GM19468 (cell line): ENCODE results near the gene C19orf53.
"Not testable (repeated sequence)": the region's sequence is repeated elsewhere in the genome, so short reads cannot be mapped to it uniquely, and the experiment has no call there.

Experiments used
- ATAC-seq: cut with Tn5 transposase; IDR thresholded peaks from one replicate; pipeline ENCODE4 v1.9.1; 2021; ENCODE audit warnings: mild to moderate bottlenecking, moderate library complexity, moderate number of reproducible peaks; ENCODE audit not compliant: unreplicated experiment; ENCODE audit errors: extremely low read depth

The C19orf53 gene

GRCh38 chr19:13762635-13763235, 11.5 kb upstream of the C19orf53 start:
- no peak for ATAC-seq

GRCh38 chr19:13763265-13763664, 11.0 kb upstream of the C19orf53 start:
- ATAC-seq = no peak

DNA sequence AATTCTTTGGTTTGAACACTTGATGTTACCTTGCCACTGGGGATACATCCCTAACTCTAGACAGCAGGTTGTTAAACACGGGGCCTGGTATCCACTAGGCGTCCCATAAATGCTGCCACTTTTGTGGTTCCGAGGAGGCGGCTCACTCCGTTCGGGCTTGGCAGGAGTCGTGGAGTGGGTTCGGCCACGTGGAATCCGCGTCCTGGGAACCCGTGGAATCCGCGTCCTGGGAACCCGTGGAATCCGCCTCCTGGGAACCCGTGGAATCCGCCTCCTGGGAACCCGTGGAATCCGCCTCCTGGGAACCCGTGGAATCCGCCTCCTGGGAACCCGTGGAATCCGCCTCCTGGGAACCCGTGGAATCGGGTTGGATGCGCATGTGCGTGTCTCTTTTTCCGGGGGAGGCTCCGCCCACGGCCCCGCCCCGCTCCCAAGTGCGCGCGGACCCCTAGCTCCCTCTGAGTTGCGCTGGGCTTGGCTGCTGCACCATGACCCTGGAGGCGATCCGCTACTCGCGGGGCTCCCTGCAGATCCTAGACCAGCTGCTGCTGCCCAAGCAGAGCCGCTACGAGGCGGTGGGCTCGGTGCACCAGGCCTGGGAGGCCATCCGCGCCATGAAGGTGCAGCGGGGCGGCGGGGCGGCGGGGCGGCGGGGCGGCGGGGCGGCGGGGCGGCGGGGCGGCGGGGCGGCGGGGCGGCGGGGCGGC, 10.0 kb upstream of the C19orf53 start, which contains the start of gene MRI1:
Gene MRI1, plus strand, starts transcription at position 422 of the 707 bp plus-strand sequence. Its CDS starts 67 bp downstream, at position 489.
- no peak for ATAC-seq

DNA sequence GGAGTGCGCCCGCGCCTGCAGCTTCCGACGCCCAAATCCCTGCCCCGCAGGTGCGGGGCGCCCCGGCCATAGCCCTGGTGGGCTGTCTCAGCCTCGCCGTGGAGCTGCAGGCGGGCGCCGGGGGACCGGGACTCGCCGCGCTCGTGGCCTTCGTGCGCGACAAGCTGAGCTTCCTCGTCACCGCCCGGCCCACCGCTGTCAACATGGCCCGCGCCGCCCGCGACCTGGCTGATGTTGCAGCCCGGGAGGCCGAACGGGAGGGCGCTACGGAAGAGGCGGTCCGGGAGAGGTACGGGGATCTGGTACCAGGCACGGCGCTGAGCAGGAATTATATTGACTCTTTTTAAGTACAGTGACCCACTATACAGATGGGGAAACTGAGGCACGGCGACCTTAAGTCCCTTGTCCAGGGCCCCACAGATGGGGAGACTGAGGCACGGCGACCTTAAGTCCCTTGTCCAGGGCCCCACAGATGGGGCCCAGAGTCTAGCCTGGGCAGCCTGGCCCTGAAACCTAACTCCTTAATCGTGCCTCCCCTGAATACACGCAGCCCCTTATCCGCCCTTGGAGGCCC, 9.3 kb upstream of the C19orf53 start:
- no peak for ATAC-seq

DNA sequence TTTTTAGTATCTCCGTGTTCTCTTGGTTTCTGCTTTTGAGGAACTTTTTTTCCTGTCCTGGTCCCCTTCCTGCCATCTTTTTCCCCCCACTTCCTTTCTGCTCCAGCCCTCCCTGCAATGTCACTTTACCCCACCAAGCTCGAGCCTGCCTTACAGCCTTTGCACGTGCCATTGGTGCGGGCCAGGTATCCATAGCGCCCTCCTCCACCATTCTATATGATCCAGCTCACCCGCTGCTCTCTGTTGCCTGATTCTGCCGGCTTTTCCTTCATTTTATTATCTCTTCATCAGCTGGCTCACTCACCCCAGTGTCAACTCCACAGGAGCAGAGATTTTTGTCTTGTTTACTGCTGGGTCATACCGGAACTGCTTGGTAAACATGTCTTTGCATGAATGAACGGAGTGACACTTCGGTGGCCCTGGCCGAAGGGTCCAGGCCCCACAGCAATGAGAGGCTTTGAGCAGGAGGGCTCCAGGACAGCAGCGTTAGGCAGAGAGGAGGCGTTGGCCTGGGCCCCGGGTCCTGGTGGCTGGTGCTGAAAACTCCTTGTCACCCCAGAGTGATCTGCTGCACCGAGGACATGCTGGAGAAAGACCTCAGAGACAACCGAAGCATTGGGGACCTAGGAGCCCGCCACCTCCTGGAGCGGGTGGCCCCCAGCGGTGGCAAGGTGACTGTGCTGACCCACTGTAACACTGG, 8.7 kb upstream of the C19orf53 start:
- ATAC-seq = no peak

DNA sequence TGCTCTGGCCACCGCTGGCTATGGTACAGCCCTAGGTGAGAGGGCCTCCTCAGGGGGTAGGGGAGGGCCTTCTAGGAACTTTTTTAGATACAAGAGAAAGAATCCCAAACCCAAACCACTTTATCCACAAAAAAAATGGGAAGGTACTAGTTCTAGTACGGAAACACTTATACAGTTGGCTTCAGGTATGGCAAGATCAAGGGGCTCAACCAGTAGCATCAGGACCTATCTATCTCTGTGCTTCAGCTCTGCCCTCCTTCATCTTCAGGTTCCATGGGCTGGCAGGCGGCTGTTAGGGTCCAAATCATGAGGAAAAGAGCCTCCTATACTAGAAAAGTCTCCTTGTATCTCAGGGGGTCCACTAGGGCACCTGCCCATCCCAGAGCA, 8.2 kb upstream of the C19orf53 start:
- no peak for ATAC-seq

DNA sequence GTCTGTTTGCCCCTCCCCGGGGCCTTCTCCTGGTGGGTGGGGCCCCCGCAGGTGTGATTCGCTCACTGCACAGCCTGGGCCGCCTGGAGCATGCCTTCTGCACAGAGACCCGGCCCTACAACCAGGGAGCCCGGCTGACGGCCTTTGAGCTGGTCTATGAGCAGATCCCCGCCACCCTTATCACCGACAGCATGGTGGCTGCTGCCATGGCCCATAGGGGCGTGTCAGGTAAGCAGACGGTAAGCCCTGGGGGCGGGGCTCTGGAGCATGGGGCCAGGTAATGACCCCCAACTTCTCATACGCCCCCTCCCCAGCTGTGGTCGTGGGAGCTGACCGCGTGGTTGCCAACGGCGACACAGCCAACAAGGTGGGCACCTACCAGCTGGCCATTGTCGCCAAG, 5.7 kb upstream of the C19orf53 start:
- ATAC-seq = no peak

- no peak for ATAC-seq
These were observed 4.1 kb upstream of the C19orf53 start for GRCh38 chr19:13770013-13770635.

DNA sequence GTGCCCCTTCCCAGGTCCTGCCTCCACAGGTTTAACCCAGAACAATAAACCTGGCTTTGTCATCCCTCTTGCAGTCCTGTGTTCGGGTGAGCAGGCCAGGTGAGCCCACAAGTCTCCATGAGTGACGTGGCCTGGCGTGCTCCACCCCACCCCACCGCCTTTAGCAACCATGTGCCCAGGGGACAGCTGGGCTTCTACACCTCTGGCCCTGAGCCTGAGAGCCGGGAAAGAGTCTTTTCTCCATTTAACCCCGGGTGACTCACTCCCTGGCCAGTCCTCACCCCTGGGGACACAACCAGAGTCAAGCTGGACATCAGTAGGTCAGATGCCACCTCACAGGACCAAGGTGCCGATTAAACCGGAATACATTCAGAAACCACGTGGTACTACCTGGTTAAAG, 4.1 kb downstream of the C19orf53 start:
- no peak for ATAC-seq

DNA sequence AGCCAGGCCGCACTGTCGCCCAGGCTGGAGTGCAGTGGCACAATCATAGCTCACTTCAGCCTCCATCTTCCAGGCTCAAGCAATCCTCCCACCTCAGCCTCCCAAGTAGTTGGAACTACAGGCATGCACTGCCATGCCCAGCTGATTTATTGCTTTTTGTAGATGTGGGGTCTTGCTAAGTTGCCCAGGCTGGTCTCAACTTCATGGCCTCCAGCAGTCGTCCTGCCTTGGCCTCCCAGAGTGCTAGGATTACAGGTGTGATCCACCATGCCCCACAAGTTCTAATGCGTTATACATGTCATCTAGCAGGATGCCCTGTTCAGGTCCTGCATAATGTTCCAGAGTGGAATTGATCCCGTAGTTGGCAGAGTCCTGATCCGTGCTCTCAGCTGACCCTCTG, 4.6 kb downstream of the C19orf53 start:
- no peak for ATAC-seq

DNA sequence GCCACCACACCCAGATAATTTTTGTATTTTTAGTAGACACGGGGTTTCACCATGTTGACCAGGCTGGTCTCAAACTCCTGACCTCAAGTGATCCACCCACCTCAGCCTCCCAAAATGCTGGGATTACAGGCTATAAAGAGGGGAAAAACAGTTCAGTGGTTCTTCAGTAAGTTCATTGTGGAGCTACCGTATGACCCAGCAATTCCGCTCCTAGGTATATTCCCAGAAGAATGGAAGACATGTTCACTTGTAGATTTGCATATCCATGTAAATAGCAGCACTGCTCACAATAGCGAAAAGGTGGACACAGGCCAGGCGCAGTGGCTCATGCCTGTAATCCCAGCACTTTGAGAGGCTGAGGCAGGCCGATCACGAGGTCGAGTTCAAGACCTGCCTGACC, 5.5 kb downstream of the C19orf53 start:
- ATAC-seq = not testable (repeated sequence)

DNA sequence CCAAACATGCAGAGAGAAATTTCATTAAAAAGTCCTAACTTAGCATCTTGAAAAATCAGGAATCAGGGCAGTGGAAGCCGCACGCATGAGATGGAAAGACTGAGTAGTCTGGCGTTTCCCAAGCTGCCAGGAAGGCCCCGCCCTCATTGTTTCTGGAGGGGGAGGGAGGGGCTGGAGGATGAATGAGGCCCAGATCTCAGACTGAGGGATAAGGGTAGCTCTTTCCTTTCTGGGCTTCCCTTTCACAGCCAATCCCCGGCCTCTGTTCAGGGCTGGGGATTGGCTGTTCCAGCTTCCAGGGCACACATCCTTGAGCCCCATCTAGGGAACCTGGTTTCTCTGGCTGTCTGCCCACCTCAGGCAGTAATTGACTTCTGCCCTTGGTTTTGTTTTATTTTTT, 7.3 kb downstream of the C19orf53 start:
- ATAC-seq = no peak

DNA sequence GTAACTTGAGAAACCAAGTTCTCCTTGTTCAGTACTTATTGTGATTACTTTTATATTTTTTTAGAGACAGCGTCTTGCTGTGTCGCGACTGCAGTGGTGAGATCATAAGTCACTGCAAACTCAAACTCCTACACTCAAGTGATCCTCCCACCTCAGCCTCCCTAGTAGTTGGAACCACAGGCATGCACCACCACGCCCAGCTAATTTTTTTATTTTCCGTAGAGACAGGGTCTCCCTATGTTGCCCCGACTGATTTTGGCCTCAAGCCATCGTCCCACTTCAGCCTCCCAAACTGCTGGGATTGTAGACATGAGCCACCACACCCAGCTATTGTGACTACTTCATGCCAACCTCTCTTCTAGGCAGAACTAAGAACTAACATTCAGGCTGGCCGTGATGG, 8.3 kb downstream of the C19orf53 start:
- no peak for ATAC-seq

- ATAC-seq = no peak
These were observed 9.6 kb downstream of the C19orf53 start for GRCh38 chr19:13783565-13784500.

DNA sequence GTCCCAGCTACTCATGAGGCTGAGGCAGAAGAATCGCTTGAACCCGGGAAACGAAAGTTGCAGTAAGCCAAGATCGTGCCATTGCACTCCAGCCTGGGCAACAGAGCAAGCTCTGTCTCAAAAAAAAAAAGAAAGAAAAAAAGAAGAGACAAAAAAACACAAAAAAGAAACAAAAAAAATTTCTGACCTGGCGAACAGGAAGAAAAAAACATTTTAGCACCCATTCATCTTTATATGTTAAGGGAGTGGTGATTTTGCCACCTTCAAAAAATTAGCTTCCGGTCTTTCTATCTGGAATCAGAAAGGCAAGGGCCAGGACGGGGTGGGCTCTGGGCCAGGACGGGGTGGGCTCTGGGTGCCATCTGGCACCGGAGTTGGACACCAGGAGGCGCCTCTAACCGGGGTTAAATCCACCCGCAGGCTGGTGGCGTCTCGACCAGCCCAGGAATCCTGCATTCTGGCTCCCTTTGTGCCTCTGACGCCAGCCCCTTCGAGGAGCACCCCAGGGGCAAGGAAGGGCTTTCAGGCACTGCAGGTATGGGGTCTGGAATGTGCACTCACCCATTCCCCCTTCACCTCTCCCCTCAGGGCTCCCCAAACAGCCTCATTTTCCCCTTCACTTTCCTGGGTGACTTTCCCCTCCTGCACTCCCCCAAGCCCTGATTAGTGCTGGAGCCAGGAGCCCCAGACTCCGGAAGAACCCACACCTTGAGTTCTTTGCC, 10.6 kb downstream of the C19orf53 start:
- ATAC-seq = no peak

- no peak for ATAC-seq
These were observed 14.7 kb downstream of the C19orf53 start for GRCh38 chr19:13788991-13789390.

DNA sequence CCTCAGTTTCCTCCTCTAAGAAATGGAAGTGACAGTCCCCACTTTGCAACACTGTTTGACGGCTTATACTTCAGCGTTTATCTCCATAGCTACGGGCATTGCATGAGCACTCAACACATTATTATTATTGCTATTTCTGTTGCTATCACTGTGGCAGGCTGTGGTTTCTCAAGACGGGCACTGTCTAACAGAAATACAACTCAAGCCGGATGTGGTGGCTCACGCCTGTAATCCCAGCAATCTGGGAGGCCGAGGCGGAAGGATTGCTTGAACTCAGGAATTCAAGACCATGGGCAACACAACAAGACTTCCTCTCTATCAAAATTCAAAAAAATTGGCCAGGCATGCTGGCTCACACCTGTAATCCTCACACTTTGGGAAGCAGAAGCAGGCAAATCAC, 16.1 kb downstream of the C19orf53 start:
- ATAC-seq = no peak

GRCh38 chr19:13793317-13793716, 19.1 kb downstream of the C19orf53 start:
- ATAC-seq = not testable (repeated sequence)

DNA sequence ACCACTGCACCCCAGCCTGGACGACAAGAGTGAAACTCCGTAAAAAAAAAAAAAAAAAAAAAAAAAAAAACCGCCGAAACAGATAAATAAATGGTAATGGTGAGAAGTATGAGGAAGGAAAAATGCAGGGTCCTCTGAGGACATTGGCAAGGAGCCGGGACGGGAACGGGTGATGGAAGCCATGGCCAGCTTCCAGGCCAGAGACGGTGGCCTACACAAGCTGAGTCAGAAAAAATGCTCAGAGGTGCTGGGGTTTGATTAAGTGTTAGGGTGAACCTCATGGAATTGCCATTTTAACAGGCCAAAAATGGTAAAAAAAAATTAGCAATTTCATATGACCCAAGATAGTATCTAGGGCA, 20.1 kb downstream of the C19orf53 start:
- no peak for ATAC-seq
